ENCODE data around the gene MRPL28. TPM values are rescaled to one million over a fixed set of nuclear protein-coding genes. Genes with fewer than 3 reads are reported as not detected.

MRPL28 gene
- total and polyA plus RNA-seq, 9 donors = 46.1 to 52.6 (median 49.8) TPM

DNA sequence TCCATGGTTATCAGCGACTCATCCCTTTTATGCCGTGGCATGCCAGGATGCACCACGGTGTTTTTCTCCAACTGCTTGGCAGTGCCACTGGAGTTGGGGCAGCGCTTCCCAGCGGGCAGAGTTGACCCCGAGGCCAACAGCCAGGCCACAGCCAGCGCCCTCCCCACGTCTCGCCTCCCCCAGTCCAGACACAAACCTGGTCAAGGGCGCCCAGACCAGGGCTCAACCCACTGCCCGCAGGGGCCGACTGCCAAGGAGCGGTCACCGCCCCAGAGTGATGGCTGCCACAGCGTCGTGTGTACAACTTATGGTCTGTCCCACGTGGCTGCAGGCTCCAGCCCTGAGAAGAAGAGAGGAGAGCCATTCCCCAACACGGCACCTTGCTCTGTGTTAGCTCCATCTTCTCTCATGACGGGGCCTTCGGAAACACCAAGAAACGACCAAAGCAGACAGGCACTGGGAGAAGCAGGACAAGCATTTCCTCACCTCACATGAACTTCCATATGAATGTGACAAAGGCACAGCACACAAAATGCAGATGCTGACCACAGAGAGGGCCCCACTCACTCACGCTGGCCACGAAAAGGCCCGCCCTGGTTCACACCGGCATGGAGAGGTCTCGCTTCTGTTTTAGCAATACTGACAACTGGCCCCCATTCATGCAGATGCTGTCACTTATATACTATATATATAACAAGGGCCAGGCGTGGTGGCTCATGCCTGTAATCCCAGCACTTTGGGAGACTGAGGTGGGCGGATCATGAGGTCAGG, 44.8 kb downstream of the MRPL28 start:
- H3K4me1 ChIP-seq (ENCODE audit: control insufficient read depth, insufficient read depth, low read length) = peaks cover 10% of the 10 kb centered on the region
- H3K9me3 ChIP-seq (replicated peaks; ENCODE audit: control insufficient read depth, low read depth, low read length) = no peaks in the 10 kb centered on the region
- DNase-seq = no peak
- 83% methylated on average over 17 of the region's 28 CpGs for WGBS (ENCODE audit: insufficient coverage)
- H3K27me3 ChIP-seq (ENCODE audit: control insufficient read depth, insufficient read depth, low read length) = no peaks in the 10 kb centered on the region
- H3K36me3 ChIP-seq (ENCODE audit: control insufficient read depth, insufficient read depth, low read length) = peaks cover 5% of the 10 kb centered on the region
- no peak overlapping the region for H3K27ac ChIP-seq (ENCODE audit: low read length)
- no peak overlapping the region for H3K4me3 ChIP-seq (ENCODE audit: low read length)

DNA sequence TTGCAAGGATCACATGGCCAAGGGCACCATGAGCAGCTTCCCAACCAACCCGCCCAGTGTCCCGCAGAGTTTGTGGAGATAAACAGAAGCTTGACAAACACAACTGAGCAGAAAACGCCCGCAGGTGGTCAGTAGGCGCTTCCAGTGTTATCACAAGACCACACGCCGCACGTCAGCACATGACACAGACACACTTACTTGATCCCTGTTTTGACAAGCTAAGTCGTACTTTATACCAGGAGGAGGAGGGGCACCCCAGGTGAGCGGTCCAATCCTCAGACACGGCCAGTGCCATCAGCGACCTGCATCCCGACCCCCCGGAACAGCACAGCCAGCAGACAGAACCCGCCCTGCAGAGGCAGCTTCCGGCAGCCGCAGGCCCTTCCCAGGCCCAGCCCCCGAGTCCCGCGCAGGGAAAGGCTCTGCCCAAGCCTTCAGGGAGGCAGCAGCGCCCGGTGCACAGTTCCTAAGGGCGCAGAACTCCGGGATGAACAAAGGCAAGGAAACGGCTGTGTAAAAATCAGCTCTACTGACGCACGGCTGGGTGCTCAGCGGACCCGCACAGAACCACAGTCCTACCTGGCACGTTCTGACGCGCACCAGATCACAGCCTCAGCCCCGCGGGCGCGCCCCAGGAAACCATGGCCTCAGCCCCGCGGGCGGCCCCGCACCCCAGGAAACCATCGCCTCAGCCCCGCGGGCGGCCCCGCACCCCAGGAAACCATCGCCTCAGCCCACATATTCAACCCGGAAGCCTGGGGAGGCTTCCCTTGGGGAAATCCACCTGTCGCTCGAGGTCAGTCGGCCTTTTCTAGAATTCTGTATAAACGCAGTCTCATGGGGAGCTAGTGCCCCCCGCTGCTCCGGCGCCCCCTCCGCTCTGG, 45.6 kb downstream of the MRPL28 start:
- H3K9me3 ChIP-seq (replicated peaks; ENCODE audit: control insufficient read depth, low read depth, low read length) = no peaks in the 10 kb centered on the region
- H3K27me3 ChIP-seq (ENCODE audit: control insufficient read depth, insufficient read depth, low read length) = no peaks in the 10 kb centered on the region
- H3K36me3 ChIP-seq (ENCODE audit: control insufficient read depth, insufficient read depth, low read length) = peaks cover 6% of the 10 kb centered on the region
- no peak overlapping the region for H3K4me3 ChIP-seq (ENCODE audit: low read length)
- no peak overlapping the region for H3K27ac ChIP-seq (ENCODE audit: low read length)
- 54% methylated on average over 55 of the region's 55 CpGs for WGBS (ENCODE audit: insufficient coverage)
- DNase-seq = no peak
- peaks cover 10% of the 10 kb centered on the region for H3K4me1 ChIP-seq (ENCODE audit: control insufficient read depth, insufficient read depth, low read length)

DNA sequence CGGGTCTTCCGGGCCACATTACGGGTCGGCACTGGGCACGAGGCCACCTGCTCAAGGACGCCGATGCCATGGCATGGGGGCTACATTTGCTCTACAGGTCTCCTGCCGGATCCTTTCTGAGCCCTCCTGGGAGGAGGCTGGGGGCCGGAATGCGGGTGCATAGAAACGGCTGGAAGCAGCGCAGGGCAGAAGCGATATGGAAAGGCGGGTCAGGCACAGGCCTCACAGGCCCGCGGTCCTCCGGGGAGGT, 46.2 kb downstream of the MRPL28 start:
- H3K27ac ChIP-seq (ENCODE audit: low read length) = no peak overlapping the region
- H3K9me3 ChIP-seq (replicated peaks; ENCODE audit: control insufficient read depth, low read depth, low read length) = no peaks in the 10 kb centered on the region

DNA sequence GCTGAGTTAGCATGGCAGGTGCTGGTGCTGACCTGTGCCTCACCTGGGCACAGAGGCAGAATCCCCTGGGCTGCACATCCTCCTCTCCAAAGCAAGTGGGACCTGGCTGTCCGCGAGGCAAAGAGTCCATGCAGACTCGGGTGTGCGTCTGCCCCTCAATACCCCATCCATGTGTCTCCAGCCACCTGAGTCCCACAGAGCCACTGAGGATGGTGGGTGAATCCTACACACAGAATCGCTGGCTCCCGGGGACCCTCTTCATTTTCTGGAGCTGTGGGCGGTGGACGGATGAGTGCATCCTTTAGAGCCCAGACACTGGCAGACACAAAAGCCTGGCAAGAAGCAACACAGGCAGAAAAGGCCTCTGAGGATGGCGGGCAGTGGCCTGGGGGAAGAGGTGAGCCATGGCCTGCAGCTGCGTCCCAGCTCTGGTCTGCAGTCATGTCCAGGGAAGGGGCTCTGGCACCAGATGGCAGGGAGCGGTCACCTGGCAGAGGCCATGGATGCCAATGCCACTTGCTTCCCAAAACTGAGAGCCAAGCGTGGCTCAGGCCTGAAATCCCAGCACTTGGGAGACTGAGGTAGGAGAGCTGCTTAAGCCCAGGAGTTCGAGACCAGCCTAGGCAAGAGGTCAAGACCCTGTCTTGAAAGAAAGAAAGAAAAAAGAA, 47.7 kb downstream of the MRPL28 start:
- WGBS (ENCODE audit: insufficient coverage) = 81% methylated on average over 12 of the region's 13 CpGs
- Histone ChIP-seq H3K27ac (ENCODE audit: low read length) (no peak overlapping the region), H3K4me3 (ENCODE audit: low read length) (no peak overlapping the region), H3K36me3 (ENCODE audit: control insufficient read depth, insufficient read depth, low read length) (peaks cover 20% of the 10 kb centered on the region), H3K9me3 (replicated peaks; ENCODE audit: control insufficient read depth, low read depth, low read length) (no peaks in the 10 kb centered on the region), H3K4me1 (ENCODE audit: control insufficient read depth, insufficient read depth, low read length) (peaks cover 9% of the 10 kb centered on the region), H3K27me3 (ENCODE audit: control insufficient read depth, insufficient read depth, low read length) (no peaks in the 10 kb centered on the region)
- DNase-seq = no peak

More for the DNA sequence above, 46.2 kb downstream of the MRPL28 start:
- WGBS (ENCODE audit: insufficient coverage) = 84% methylated on average over 17 of the region's 17 CpGs
- no peak for DNase-seq
- Histone ChIP-seq H3K27me3 (ENCODE audit: control insufficient read depth, insufficient read depth, low read length) (no peaks in the 10 kb centered on the region), H3K4me3 (ENCODE audit: low read length) (no peak overlapping the region), H3K36me3 (ENCODE audit: control insufficient read depth, insufficient read depth, low read length) (peaks cover 12% of the 10 kb centered on the region), H3K4me1 (ENCODE audit: control insufficient read depth, insufficient read depth, low read length) (peaks cover 10% of the 10 kb centered on the region)

DNA sequence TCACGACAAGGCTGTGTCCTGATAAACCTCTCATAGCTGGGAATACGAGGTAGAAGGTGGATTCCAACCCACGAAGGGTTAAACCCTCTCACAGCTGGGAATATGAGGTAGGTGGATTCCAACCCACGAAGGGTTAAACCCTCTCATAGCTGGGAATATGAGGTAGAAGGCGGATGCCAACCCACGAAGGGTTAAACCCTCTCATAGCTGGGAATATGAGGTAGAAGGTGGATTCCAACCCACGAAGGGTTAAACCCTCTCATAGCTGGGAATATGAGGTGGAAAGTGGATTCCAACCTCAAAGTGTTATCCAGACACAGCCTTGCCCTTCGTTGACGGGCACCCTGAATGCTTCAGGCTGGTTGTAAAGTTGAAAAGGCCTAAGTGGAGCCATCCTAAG, 48.8 kb downstream of the MRPL28 start:
- Histone ChIP-seq H3K4me1 (ENCODE audit: control insufficient read depth, insufficient read depth, low read length) (peaks cover 3% of the 10 kb centered on the region), H3K36me3 (ENCODE audit: control insufficient read depth, insufficient read depth, low read length) (peaks cover 23% of the 10 kb centered on the region), H3K4me3 (ENCODE audit: low read length) (no peak overlapping the region), H3K27me3 (ENCODE audit: control insufficient read depth, insufficient read depth, low read length) (no peaks in the 10 kb centered on the region), H3K9me3 (replicated peaks; ENCODE audit: control insufficient read depth, low read depth, low read length) (no peaks in the 10 kb centered on the region), H3K27ac (ENCODE audit: low read length) (no peak overlapping the region)
- 0% methylated on average over 2 of the region's 9 CpGs for WGBS (ENCODE audit: insufficient coverage)
- DNase-seq = no peak

DNA sequence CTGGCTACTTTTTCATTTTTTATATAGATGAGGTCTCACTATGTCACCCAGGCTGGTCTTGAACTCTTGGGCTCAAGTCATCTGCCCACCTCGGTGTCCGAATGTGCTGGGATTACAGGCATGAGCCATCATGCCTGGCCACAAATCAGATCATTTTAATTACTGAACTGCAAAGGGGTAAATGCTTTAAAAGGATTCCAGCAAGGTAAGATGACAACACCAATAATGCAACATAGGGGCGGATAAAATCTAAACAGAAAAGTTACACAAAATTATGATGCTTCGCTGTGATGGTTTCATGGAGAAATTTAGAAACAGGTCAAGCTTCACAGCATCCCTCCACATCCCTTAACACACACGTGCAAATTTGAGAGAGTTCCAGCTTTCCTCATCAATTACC, 50.1 kb downstream of the MRPL28 start:
- H3K4me1 ChIP-seq (ENCODE audit: control insufficient read depth, insufficient read depth, low read length) = peaks cover 3% of the 10 kb centered on the region
- no peak overlapping the region for H3K27ac ChIP-seq (ENCODE audit: low read length)
- H3K4me3 ChIP-seq (ENCODE audit: low read length) = no peak overlapping the region
- H3K9me3 ChIP-seq (replicated peaks; ENCODE audit: control insufficient read depth, low read depth, low read length) = no peaks in the 10 kb centered on the region
- no peaks in the 10 kb centered on the region for H3K27me3 ChIP-seq (ENCODE audit: control insufficient read depth, insufficient read depth, low read length)
- peaks cover 20% of the 10 kb centered on the region for H3K36me3 ChIP-seq (ENCODE audit: control insufficient read depth, insufficient read depth, low read length)
- WGBS (ENCODE audit: insufficient coverage) = no CpG with 5 or more reads among the region's 5 CpGs
- DNase-seq = no peak

DNA sequence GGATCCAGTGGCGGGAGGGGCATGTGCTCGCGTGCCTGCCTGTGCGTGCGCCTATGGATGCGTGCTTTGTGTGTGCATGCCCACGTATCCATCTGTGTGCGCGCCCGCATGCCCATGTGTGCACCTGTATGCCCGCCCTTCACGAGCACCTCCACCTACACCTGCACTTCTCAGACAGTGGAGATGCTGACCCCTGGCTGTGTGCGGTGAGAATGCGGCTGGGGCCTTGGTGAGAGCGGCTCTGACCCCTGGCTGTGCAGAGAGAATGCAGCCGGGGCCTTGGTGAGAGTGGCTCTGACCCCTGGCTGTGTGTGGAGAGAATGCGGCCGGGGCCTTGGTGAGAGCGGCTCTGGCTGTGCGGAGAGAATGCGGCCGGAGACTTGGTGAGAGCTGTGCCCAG, 51.7 kb downstream of the MRPL28 start:
- Histone ChIP-seq H3K36me3 (ENCODE audit: control insufficient read depth, insufficient read depth, low read length) (peaks cover 27% of the 10 kb centered on the region), H3K9me3 (replicated peaks; ENCODE audit: control insufficient read depth, low read depth, low read length) (no peaks in the 10 kb centered on the region), H3K27ac (ENCODE audit: low read length) (no peak overlapping the region), H3K4me1 (ENCODE audit: control insufficient read depth, insufficient read depth, low read length) (peaks cover 3% of the 10 kb centered on the region), H3K27me3 (ENCODE audit: control insufficient read depth, insufficient read depth, low read length) (no peaks in the 10 kb centered on the region), H3K4me3 (ENCODE audit: low read length) (no peak overlapping the region)
- DNase-seq = no peak
- WGBS (ENCODE audit: insufficient coverage) = 81% methylated on average over 11 of the region's 22 CpGs

DNA sequence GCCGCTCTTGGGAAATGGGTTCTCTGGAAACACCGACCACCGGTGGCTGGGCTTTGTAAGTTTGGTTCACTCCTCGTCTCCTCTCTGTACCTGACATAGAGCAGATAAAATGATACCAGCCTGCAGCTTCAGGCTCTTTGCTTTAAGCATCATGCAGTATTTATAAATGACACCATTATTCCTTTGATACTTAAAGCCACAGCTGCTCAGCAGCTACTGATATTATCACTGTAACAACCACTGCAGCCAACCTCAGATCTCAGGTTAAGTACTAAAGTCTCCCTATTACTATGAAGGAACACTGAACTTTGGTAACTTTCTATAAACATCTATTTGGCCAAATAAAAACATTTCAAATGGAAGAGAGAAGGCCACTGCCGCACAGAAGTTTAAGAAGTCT, 52.8 kb downstream of the MRPL28 start:
- no peak for DNase-seq
- whole genome bisulfite sequencing (ENCODE audit: insufficient coverage) = 94% methylated on average over 5 of the region's 5 CpGs
- Histone ChIP-seq H3K9me3 (replicated peaks; ENCODE audit: control insufficient read depth, low read depth, low read length) (no peaks in the 10 kb centered on the region), H3K27ac (ENCODE audit: low read length) (no peak overlapping the region), H3K36me3 (ENCODE audit: control insufficient read depth, insufficient read depth, low read length) (peaks cover 37% of the 10 kb centered on the region), H3K4me3 (ENCODE audit: low read length) (no peak overlapping the region), H3K4me1 (ENCODE audit: control insufficient read depth, insufficient read depth, low read length) (peaks cover 3% of the 10 kb centered on the region), H3K27me3 (ENCODE audit: control insufficient read depth, insufficient read depth, low read length) (no peaks in the 10 kb centered on the region)

Measured in muscle of leg (tissue), 11 donors.